ENCODE data around the gene KIF20A.

KIF20A gene

GRCh38 chr5:138223532-138223931 lies 44.6 kb downstream of the KIF20A start:
- Mint-ChIP-seq H3K27ac (no peak overlapping the region), H3K4me3 (no peak overlapping the region), H3K4me1 (peaks cover 6% of the 10 kb centered on the region), H3K36me3 (ENCODE audit: low read depth) (peaks cover 5% of the 10 kb centered on the region), H3K9me3 (peaks cover 23% of the 10 kb centered on the region), H3K27me3 (ENCODE audit: low read depth, poor library complexity) (peaks cover 22% of the 10 kb centered on the region)
- TF ChIP-seq CTCF (IDR thresholded peaks at IDR 0.05), result no peak
- DNase-seq, result no peak

- Mint-ChIP-seq H3K36me3 (ENCODE audit: low read depth) (no peaks in the 10 kb centered on the region), H3K27ac (no peak overlapping the region), H3K9me3 (peaks cover 15% of the 10 kb centered on the region), H3K27me3 (ENCODE audit: low read depth, poor library complexity) (peaks cover 18% of the 10 kb centered on the region), H3K4me1 (peaks cover 6% of the 10 kb centered on the region), H3K4me3 (no peak overlapping the region)
- TF ChIP-seq CTCF (IDR thresholded peaks at IDR 0.05), result no peak
- no peak for DNase-seq
Measured at GRCh38 chr5:138224712-138225111, 45.8 kb downstream of the KIF20A start.

- TF ChIP-seq CTCF (IDR thresholded peaks at IDR 0.05), result no peak
- Mint-ChIP-seq H3K9me3 (peaks cover 15% of the 10 kb centered on the region), H3K4me1 (peaks cover 12% of the 10 kb centered on the region), H3K27me3 (ENCODE audit: low read depth, poor library complexity) (peaks cover 19% of the 10 kb centered on the region), H3K27ac (no peak overlapping the region), H3K36me3 (ENCODE audit: low read depth) (no peaks in the 10 kb centered on the region), H3K4me3 (no peak overlapping the region)
- DNase-seq, result no peak
Measured at GRCh38 chr5:138226910-138227309, 48.0 kb downstream of the KIF20A start.

- no peak for DNase-seq
- Mint-ChIP-seq H3K9me3 (peaks cover 15% of the 10 kb centered on the region), H3K36me3 (ENCODE audit: low read depth) (no peaks in the 10 kb centered on the region), H3K4me1 (peaks cover 6% of the 10 kb centered on the region), H3K4me3 (no peak overlapping the region), H3K27me3 (ENCODE audit: low read depth, poor library complexity) (peaks cover 27% of the 10 kb centered on the region), H3K27ac (no peak overlapping the region)
- no peak for TF ChIP-seq CTCF (IDR thresholded peaks at IDR 0.05)
Measured at GRCh38 chr5:138229387-138229786, 50.5 kb downstream of the KIF20A start.

DNA sequence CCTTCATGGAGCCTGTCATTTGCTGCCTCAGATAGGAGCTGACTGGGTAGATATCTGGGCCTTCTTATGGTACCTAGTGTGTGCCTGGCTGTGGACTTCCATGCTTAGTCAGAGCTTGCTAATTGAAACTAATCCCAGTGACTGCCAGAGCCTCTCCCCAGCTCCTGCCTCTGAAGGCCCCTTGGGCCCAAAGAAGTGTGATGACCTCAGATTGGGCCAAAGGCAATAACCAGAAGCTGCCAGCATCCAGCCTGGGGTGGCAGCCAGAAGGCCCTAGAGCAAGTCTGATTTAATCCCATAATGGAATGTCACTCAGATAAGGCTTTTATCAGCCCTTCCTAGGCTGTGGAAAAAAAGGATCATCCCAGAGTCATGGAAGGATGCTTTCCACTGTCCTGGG lies 51.3 kb downstream of the KIF20A start:
- no peaks in the 10 kb centered on the region for H3K36me3 Mint-ChIP-seq (ENCODE audit: low read depth)
- no peak for DNase-seq
- H3K27ac Mint-ChIP-seq, result peak overlapping the region; percentile 56
- peaks cover 12% of the 10 kb centered on the region for H3K9me3 Mint-ChIP-seq
- H3K4me3 Mint-ChIP-seq, result no peak overlapping the region
- TF ChIP-seq CTCF (IDR thresholded peaks at IDR 0.05), result no peak
- peaks cover 26% of the 10 kb centered on the region for H3K27me3 Mint-ChIP-seq (ENCODE audit: low read depth, poor library complexity)
- peaks cover 6% of the 10 kb centered on the region for H3K4me1 Mint-ChIP-seq

DNA sequence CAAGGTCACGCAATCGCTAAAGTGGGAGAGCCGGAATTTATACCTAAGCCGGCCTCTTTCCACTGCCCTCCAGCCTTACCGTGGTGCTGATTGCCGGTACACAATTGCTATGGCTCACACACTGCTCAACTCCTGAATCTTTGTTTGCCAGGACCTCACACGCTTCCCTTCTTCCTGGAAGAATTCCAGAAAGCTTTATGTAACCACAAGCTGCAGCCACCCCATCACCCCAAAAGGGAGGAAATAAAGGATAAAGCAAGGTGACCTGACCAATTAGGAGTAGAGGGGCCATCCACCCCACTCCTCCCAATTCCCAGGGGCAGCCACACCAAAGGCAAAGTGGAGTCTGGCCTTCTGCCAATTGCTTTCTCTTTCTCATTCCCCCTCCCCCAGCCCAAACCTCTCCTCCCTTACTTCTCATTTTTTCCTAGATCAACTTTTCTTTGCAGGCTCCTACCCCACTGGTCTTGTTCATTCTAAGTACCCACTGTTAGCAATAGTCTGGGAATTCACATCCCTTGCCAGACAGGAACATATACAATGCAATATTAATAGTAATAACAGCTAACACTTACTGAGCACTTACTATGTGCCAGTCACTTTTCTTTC lies 52.2 kb downstream of the KIF20A start:
- Mint-ChIP-seq H3K27ac (no peak overlapping the region), H3K4me1 (peaks cover 6% of the 10 kb centered on the region), H3K27me3 (ENCODE audit: low read depth, poor library complexity) (peaks cover 28% of the 10 kb centered on the region), H3K36me3 (ENCODE audit: low read depth) (no peaks in the 10 kb centered on the region), H3K9me3 (peaks cover 7% of the 10 kb centered on the region), H3K4me3 (no peak overlapping the region)
- TF ChIP-seq CTCF (IDR thresholded peaks at IDR 0.05), result no peak
- no peak for DNase-seq
